ENCODE data around the gene CEL.

CEL gene

GRCh38 chr9:133046196-133046899 is 15.4 kb upstream of the CEL start:
- TF ChIP-seq, protein P1, sequence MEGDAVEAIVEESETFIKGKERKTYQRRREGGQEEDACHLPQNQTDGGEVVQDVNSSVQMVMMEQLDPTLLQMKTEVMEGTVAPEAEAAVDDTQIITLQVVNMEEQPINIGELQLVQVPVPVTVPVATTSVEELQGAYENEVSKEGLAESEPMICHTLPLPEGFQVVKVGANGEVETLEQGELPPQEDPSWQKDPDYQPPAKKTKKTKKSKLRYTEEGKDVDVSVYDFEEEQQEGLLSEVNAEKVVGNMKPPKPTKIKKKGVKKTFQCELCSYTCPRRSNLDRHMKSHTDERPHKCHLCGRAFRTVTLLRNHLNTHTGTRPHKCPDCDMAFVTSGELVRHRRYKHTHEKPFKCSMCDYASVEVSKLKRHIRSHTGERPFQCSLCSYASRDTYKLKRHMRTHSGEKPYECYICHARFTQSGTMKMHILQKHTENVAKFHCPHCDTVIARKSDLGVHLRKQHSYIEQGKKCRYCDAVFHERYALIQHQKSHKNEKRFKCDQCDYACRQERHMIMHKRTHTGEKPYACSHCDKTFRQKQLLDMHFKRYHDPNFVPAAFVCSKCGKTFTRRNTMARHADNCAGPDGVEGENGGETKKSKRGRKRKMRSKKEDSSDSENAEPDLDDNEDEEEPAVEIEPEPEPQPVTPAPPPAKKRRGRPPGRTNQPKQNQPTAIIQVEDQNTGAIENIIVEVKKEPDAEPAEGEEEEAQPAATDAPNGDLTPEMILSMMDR (IDR thresholded peaks at IDR 0.05; ENCODE audit: borderline replicate concordance, insufficient read depth, low read depth, low read length): no peak
- no peak overlapping the region for H3K4me3 ChIP-seq (ENCODE audit: low read depth, low read length)

DNA sequence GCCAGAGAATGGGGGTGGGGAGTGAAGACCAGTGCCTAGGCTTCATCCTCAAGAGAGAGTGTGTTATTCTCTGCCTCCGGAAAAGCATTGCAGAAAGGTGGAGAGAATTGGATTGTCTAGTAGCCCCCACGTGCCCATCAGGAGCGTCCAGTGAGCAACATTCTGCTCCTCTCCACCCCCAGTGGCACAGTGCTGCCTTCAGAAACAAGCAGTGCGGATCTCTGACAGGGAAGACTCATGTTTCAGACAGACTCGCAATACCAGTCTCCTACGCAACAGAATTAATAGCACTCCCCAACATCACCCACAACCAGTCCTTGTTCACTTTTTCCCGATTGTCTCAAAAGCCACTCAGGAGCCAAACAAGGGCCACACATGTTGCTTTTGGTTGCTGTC is 14.9 kb upstream of the CEL start:
- H3K4me3 ChIP-seq (ENCODE audit: low read depth, low read length): no peak overlapping the region
- TF ChIP-seq, protein P1 (IDR thresholded peaks at IDR 0.05; ENCODE audit: borderline replicate concordance, insufficient read depth, low read depth, low read length): no peak

GRCh38 chr9:133048595-133048994 is 13.2 kb upstream of the CEL start:
- no peak overlapping the region for H3K4me3 ChIP-seq (ENCODE audit: low read depth, low read length)

GRCh38 chr9:133049043-133049442 is 12.7 kb upstream of the CEL start:
- H3K4me3 ChIP-seq (ENCODE audit: low read depth, low read length): no peak overlapping the region

More at GRCh38 chr9:133048595-133048994, 13.2 kb upstream of the CEL start:
- TF ChIP-seq, protein P1 (IDR thresholded peaks at IDR 0.05; ENCODE audit: borderline replicate concordance, insufficient read depth, low read depth, low read length): peak; percentile 38; the same call in 1 of the 2 replicates

DNA sequence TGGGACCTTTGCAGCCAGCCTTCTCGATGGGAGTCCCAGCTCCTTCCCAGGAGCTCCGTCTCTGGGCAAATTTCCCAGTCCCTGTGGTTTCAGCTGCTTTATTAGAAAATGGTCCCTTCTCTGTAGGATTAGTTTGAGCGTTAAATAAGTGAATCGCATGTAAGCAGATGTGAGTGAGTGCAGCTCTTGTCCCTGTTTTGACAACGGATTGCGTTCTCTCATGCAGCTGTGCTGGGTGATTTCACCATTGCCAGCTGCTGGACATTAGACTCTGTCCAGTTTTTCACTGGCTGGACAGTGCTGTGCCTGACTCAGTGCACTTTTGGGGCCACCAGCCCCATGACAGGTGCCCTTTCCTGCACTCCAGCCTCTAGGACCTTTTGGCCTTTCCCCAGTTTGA is 11.6 kb upstream of the CEL start:
- TF ChIP-seq, protein P1 (IDR thresholded peaks at IDR 0.05; ENCODE audit: borderline replicate concordance, insufficient read depth, low read depth, low read length): no peak

More at GRCh38 chr9:133049043-133049442, 12.7 kb upstream of the CEL start:
- TF ChIP-seq, protein P1 (IDR thresholded peaks at IDR 0.05; ENCODE audit: borderline replicate concordance, insufficient read depth, low read depth, low read length): no peak

DNA sequence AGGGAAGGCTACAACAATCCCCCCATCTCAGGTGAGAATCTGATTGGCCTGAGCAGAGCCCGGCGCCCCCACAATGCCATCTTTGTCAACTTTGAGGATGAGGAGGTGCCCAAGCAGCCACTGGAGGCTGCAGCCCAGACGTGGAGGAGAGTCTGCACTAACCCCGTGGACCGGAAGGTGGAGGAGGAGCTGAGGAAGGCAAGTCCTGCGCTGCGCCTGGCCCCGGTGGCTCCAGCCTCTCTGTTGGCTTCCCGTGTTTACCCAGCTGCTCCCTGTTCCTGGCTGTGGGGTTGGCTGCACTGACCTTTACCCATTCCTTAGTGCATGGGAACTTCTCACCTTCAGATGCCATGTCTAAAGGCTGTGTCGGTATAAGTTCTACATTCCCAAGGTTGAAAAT is 11.0 kb upstream of the CEL start:
- TF ChIP-seq, protein P1 (IDR thresholded peaks at IDR 0.05; ENCODE audit: borderline replicate concordance, insufficient read depth, low read depth, low read length): no peak
- no peak overlapping the region for H3K4me3 ChIP-seq (ENCODE audit: low read depth, low read length)

More for the DNA sequence above, 11.6 kb upstream of the CEL start:
- H3K4me3 ChIP-seq (ENCODE audit: low read depth, low read length): no peak overlapping the region

DNA sequence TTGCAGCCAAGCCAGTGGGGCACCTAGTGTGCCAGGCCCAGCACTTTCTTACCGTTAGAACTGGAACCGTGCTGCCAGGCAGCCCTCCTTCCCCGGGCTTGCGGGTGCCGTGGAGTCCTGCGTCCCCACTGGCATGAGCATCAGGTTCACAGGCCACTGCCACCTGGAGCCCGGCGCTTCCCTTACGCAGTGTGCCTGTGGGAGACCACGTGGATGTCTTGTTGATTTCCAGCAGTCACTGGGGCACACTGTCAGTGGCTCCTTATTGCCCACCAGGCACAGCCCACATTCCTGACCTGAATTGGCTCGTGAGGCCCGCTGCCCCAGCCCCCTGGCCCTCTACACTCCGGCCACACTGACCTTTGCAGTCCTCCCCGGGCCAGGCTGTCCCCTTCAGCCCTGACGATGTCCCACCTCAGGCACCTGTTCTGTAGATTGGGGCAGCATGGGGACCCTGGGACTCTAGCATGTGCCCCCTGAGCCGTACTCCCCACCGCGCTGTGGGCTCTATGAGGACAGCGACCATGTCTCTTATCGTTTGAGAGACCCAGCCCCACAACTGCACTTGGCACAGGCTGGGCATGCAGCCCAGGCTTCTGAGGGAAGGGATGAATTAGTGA is 10.4 kb upstream of the CEL start:
- TF ChIP-seq, protein P1 (IDR thresholded peaks at IDR 0.05; ENCODE audit: borderline replicate concordance, insufficient read depth, low read depth, low read length): no peak
- H3K4me3 ChIP-seq (ENCODE audit: low read depth, low read length): no peak overlapping the region

Measured in GM12875 (cell line).